ENCODE measurements around the gene AMPD2. TPM values are rescaled to one million over a fixed set of nuclear protein-coding genes. Genes with fewer than 3 reads are reported as not detected.

Gene AMPD2
- total RNA-seq, 1 experiment from 2014 or later: 69.9 TPM

DNA sequence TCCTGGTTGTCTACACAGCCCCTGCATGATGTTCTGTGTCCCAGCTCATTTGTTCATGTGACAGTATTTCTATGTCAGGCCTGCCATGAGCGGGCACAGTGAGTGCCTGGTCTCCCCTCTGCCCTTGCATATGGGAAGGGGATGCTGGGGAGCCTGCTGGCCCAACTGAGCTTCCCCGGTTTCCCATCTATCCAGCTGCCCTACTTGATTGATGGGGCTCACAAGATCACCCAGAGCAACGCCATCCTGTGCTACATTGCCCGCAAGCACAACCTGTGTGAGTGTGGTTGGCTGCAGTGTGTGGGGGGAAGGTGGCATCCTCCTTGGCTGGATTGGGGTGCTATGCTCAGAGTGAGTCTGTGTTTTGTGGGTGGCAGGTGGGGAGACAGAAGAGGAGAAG is 37.8 kb downstream of the AMPD2 start (continued):
- no peak for TF ChIP-seq TCF7L2 (IDR thresholded peaks at IDR 0.05; ENCODE audit: borderline replicate concordance, extremely low read depth, insufficient read depth, insufficient read length)
- no peak for TF ChIP-seq SRF (IDR thresholded peaks at IDR 0.05; ENCODE audit: low read depth)
- no peak for TF ChIP-seq CEBPB (IDR thresholded peaks at IDR 0.05; ENCODE audit: low read depth)
- no peak for TF ChIP-seq EZH2phosphoT487 (IDR thresholded peaks at IDR 0.05; ENCODE audit: borderline replicate concordance)
- no peak for TF ChIP-seq SIN3A (IDR thresholded peaks at IDR 0.05; ENCODE audit: low read depth)

DNA sequence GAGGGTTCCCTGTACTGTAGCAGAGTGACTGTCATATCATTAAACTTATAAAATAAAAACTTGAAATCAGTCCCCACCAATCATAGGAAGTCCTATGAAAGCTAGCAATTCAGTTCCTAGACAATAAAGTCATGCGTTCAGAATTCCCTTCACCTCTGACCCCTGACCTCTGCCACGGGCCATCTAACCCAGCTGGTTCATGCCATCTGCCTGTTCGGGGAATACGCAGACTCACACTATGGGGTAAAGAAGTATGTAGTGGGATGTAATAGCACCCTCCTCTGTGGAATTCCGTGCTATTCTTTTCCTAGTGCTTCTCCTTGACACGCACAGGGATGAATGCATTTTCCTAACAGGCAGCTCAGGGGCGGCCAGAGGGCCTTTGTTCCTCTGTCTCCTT is 38.3 kb downstream of the AMPD2 start:
- TF ChIP-seq, protein P1, sequence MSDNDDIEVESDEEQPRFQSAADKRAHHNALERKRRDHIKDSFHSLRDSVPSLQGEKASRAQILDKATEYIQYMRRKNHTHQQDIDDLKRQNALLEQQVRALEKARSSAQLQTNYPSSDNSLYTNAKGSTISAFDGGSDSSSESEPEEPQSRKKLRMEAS (IDR thresholded peaks at IDR 0.05): no peak
- TF ChIP-seq EGR1 (IDR thresholded peaks at IDR 0.05; ENCODE audit: low read depth) (no peak), ELF1 (IDR thresholded peaks at IDR 0.05; ENCODE audit: borderline replicate concordance, low read depth) (no peak)
- Histone ChIP-seq H2AFZ (ENCODE audit: low read depth, low read length, poor library complexity, severe bottlenecking) (no peak overlapping the region), H4K20me1 (ENCODE audit: insufficient read depth) (no peaks in the 10 kb centered on the region), H3K9me2 (ENCODE audit: insufficient read depth) (no peaks in the 10 kb centered on the region), H3K4me3 (replicated peaks in 1 of 2; ENCODE audit: low read depth in 1 of 2, low read length in 2 of 2) (no peak overlapping the region), H3K36me3 (ENCODE audit: control insufficient read depth in 1 of 2, insufficient read depth in 2 of 2, low read length in 2 of 2) (no peaks in the 10 kb centered on the region; a peak in 1 of 4 replicates), H3K4me2 (ENCODE audit: low read length) (no peak overlapping the region), H3K9ac (ENCODE audit: low read length) (no peak overlapping the region), H3K4me1 (ENCODE audit: control insufficient read depth in 1 of 2, insufficient read depth in 2 of 2, low read length in 2 of 2) (peaks cover 0 to 23% of the 10 kb centered on the region in 2 experiments; a peak in 3 of 4 replicates), H3K27me3 (ENCODE audit: insufficient read depth, low read length) (no peaks in the 10 kb centered on the region), H3K27ac (ENCODE audit: low read depth, low read length) (no peak overlapping the region), H3K79me2 (ENCODE audit: insufficient read depth, low read length) (no peaks in the 10 kb centered on the region), H3K9me3 (ENCODE audit: control insufficient read depth in 1 of 2, insufficient read depth in 1 of 2, low read depth in 1 of 2, low read length in 2 of 2) (no peaks in the 10 kb centered on the region)
- DNase-seq (ENCODE audit: low read depth, low spot score): no peak
- POLR2A ChIA-PET: no interaction called here
- intact Hi-C loops (cut with micrococcal nuclease): no loop called here
- ATAC-seq: no peak
- RAD21 ChIA-PET (ENCODE audit: low non-redundant PET in 1 of 2, low total read pairs in 2 of 2, uncharacterized antibody in 2 of 2, unreplicated experiment in 2 of 2): no interaction called here
- CTCF ChIA-PET: interaction anchor here (2.9 kb wide), 1 partner anchor 18 kb away, joined by 11 read pairs; no protein-coding TSS in a partner anchor
- no TSS peak for BruUV-seq (replicated peaks)

DNA sequence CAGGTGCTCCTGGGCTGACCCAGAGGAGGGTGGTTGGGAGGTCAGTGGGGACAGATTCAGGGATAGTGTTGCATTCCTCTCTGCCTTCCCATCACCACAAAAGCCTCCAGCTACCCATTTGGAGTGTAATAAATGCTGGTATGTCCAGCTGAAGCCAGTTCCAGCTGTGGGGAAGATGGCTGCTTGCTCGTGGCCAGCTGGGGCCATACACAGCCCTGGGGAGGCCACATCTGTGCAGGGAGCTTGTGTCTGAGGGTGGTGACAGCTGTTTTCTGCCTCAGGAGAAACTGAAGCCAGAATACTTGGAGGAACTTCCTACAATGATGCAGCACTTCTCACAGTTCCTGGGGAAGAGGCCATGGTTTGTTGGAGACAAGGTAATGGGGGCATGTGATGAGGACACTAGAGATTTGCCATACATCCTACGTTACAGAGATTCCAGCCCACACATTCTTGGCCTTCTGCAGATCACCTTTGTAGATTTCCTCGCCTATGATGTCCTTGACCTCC is 39.0 kb downstream of the AMPD2 start:
- H3K4me1 ChIP-seq (ENCODE audit: control insufficient read depth in 1 of 2, insufficient read depth in 2 of 2, low read length in 2 of 2): peaks cover 0 to 23% of the 10 kb centered on the region in 2 experiments; a peak in 3 of 4 replicates
- no peak overlapping the region for H2AFZ ChIP-seq (ENCODE audit: low read depth, low read length, poor library complexity, severe bottlenecking)
- H4K20me1 ChIP-seq (ENCODE audit: insufficient read depth): no peaks in the 10 kb centered on the region
- H3K9ac ChIP-seq (ENCODE audit: low read length): no peak overlapping the region
- H3K4me3 ChIP-seq (replicated peaks in 1 of 2; ENCODE audit: low read depth in 1 of 2, low read length in 2 of 2): no peak overlapping the region
- no peak overlapping the region for H3K4me2 ChIP-seq (ENCODE audit: low read length)
- no TSS peak for BruUV-seq (replicated peaks)
- intact Hi-C loops (cut with micrococcal nuclease): no loop called here
- CTCF ChIA-PET: interaction anchor here (2.9 kb wide), 1 partner anchor 19 kb away, joined by 11 read pairs; no protein-coding TSS in a partner anchor
- no peak overlapping the region for H3K27ac ChIP-seq (ENCODE audit: low read depth, low read length)
- RAD21 ChIA-PET (ENCODE audit: low non-redundant PET in 1 of 2, low total read pairs in 2 of 2, uncharacterized antibody in 2 of 2, unreplicated experiment in 2 of 2): no interaction called here
- H3K9me3 ChIP-seq (ENCODE audit: control insufficient read depth in 1 of 2, insufficient read depth in 1 of 2, low read depth in 1 of 2, low read length in 2 of 2): no peaks in the 10 kb centered on the region
- no peaks in the 10 kb centered on the region; a peak in 1 of 4 replicates for H3K36me3 ChIP-seq (ENCODE audit: control insufficient read depth in 1 of 2, insufficient read depth in 2 of 2, low read length in 2 of 2)
- ATAC-seq: no peak
- no peaks in the 10 kb centered on the region for H3K27me3 ChIP-seq (ENCODE audit: insufficient read depth, low read length)
- no peaks in the 10 kb centered on the region for H3K79me2 ChIP-seq (ENCODE audit: insufficient read depth, low read length)
- H3K9me2 ChIP-seq (ENCODE audit: insufficient read depth): no peaks in the 10 kb centered on the region
- POLR2A ChIA-PET: no interaction called here
- no peak for DNase-seq (ENCODE audit: low read depth, low spot score)
- TF ChIP-seq, protein P2, sequence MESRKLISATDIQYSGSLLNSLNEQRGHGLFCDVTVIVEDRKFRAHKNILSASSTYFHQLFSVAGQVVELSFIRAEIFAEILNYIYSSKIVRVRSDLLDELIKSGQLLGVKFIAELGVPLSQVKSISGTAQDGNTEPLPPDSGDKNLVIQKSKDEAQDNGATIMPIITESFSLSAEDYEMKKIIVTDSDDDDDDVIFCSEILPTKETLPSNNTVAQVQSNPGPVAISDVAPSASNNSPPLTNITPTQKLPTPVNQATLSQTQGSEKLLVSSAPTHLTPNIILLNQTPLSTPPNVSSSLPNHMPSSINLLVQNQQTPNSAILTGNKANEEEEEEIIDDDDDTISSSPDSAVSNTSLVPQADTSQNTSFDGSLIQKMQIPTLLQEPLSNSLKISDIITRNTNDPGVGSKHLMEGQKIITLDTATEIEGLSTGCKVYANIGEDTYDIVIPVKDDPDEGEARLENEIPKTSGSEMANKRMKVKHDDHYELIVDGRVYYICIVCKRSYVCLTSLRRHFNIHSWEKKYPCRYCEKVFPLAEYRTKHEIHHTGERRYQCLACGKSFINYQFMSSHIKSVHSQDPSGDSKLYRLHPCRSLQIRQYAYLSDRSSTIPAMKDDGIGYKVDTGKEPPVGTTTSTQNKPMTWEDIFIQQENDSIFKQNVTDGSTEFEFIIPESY (IDR thresholded peaks at IDR 0.05; ENCODE audit: extremely low read depth, insufficient replicate concordance, low read length): no peak
- no peak for TF ChIP-seq EZH2 (IDR thresholded peaks at IDR 0.05)
- TF ChIP-seq RAD21 (IDR thresholded peaks at IDR 0.05; ENCODE audit: low read depth): no peak
- TF ChIP-seq JUND (IDR thresholded peaks at IDR 0.05): no peak
- TF ChIP-seq ELF1 (IDR thresholded peaks at IDR 0.05; ENCODE audit: borderline replicate concordance, low read depth): no peak
- TF ChIP-seq, protein P3, sequence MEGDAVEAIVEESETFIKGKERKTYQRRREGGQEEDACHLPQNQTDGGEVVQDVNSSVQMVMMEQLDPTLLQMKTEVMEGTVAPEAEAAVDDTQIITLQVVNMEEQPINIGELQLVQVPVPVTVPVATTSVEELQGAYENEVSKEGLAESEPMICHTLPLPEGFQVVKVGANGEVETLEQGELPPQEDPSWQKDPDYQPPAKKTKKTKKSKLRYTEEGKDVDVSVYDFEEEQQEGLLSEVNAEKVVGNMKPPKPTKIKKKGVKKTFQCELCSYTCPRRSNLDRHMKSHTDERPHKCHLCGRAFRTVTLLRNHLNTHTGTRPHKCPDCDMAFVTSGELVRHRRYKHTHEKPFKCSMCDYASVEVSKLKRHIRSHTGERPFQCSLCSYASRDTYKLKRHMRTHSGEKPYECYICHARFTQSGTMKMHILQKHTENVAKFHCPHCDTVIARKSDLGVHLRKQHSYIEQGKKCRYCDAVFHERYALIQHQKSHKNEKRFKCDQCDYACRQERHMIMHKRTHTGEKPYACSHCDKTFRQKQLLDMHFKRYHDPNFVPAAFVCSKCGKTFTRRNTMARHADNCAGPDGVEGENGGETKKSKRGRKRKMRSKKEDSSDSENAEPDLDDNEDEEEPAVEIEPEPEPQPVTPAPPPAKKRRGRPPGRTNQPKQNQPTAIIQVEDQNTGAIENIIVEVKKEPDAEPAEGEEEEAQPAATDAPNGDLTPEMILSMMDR (IDR thresholded peaks at IDR 0.05 in 2 of 3, conservative IDR thresholded peaks at IDR 0.05 in 1 of 3; ENCODE audit: borderline replicate concordance in 1 of 3, insufficient read depth in 1 of 3, low read depth in 2 of 3, low read length in 2 of 3): no peak
- TF ChIP-seq TCF7L2 (IDR thresholded peaks at IDR 0.05; ENCODE audit: borderline replicate concordance, extremely low read depth, insufficient read depth, insufficient read length): no peak
- no peak for TF ChIP-seq SRF (IDR thresholded peaks at IDR 0.05; ENCODE audit: low read depth)
- no peak for TF ChIP-seq CBX3 (IDR thresholded peaks at IDR 0.05; ENCODE audit: low read depth)
- TF ChIP-seq FOSL1 (IDR thresholded peaks at IDR 0.05; ENCODE audit: low read depth): no peak
- TF ChIP-seq EGR1 (IDR thresholded peaks at IDR 0.05; ENCODE audit: low read depth): no peak
